ENCODE data around the gene ARRDC2.

ARRDC2 gene

GRCh38 chr19:18059902-18060301 lies 51.9 kb downstream of the ARRDC2 start:
- DNase-seq = no peak

- no peak for DNase-seq
Observed at GRCh38 chr19:18060472-18060871, 52.5 kb downstream of the ARRDC2 start.

DNA sequence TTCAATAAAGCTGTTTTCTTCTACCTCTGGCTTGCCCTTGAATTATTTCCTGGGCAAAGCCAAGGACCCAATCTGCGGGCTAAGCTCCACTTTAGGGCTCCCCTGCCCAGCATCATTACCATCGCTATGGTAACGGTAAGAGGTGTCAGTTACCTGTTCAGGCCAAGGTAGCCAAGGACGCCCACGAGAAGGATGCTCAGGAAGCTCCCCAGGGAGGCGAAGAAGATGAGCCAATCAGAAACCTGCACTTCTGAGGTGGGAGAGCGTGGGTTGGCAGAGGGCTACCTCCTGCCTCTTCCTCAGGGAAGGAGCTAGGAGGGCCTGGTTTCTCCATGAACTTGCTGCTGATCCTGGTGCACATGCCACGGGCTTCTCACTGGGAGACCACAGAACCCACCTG lies 54.1 kb downstream of the ARRDC2 start:
- DNase-seq = no peak

DNA sequence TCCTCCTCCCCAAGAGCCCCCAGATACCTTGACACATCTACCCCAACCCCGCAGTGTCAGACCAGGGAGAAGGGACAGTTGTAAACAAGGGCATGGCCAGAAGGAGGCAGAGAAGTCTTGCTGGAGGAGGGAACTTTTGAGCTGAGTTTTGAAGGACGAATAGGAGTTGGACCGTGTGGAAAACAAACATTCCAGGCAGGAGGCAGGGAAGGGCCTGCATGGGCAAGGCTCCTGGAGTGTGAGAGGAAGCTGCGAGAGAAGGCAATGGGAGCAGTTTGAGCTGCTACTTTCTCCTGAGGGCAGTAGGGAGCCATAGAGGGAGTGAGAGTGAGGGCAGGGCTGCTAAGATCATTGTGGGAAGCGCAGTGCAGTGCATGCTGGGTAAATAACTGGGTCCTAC lies 55.5 kb downstream of the ARRDC2 start:
- no peak for DNase-seq
